ENCODE measurements around the gene APEX1.

The APEX1 gene

DNA sequence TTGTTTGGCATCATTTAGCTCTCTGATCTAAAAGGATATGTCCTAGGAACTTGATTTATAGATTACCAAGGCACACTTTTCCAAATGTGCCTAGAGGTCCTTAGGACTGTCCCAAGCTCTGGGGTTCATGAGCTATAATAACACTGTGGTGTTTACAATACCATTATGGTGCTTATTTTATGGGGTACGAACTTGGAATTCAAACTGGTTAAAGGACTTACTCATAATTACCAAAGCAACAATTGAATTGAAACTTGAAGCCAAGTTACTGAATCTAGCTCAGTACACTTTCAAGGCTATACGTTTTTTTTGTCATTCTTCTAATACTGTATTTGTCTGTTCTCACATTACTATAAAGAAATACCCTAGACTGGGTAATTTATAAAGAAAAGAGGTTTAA lies 32.1 kb upstream of the APEX1 start:
- no peak for DNase-seq (ENCODE audit: extremely low spot score)
- CTCF ChIA-PET = interaction anchor here (1.7 to 4.6 kb wide), 5 partner anchors 9 to 190 kb away, joined by 4 to 54 read pairs (median 5); partner anchors contain the start of gene TEP1
- TF ChIP-seq, protein P1, sequence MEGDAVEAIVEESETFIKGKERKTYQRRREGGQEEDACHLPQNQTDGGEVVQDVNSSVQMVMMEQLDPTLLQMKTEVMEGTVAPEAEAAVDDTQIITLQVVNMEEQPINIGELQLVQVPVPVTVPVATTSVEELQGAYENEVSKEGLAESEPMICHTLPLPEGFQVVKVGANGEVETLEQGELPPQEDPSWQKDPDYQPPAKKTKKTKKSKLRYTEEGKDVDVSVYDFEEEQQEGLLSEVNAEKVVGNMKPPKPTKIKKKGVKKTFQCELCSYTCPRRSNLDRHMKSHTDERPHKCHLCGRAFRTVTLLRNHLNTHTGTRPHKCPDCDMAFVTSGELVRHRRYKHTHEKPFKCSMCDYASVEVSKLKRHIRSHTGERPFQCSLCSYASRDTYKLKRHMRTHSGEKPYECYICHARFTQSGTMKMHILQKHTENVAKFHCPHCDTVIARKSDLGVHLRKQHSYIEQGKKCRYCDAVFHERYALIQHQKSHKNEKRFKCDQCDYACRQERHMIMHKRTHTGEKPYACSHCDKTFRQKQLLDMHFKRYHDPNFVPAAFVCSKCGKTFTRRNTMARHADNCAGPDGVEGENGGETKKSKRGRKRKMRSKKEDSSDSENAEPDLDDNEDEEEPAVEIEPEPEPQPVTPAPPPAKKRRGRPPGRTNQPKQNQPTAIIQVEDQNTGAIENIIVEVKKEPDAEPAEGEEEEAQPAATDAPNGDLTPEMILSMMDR (IDR thresholded peaks at IDR 0.05; ENCODE audit: control extremely low read depth, extremely low read depth, low read depth, missing control alignments) = no peak
- POLR2A ChIA-PET = interaction anchor here (0.6 kb wide), 1 partner anchor 112 kb away, joined by 5 read pairs; no protein-coding TSS in a partner anchor

DNA sequence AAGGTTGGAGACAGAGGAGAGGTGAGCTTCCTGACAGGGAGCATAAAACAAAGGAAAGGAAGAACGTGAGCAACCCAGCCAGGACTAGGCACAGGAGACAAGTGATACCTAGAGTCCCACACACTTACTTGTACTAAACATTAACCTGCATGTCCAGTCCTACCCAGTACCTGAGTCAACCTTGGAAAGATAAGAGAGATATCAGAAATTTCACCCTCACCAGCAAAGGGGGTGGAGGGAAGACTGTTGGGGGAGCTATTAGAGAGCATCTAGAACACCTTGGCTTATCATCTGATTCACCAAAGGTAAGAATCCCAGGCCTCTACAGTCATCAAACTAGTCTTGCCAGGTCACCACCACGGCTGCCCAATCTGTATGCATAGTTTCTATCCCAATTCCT lies 30.2 kb upstream of the APEX1 start:
- ChIA-PET CTCF (interaction anchor here (1.4 to 4.6 kb wide), 3 partner anchors 11 to 97 kb away, joined by 4 to 54 read pairs (median 6); partner anchors contain the start of genes KLHL33 and TEP1), POLR2A (no interaction called here)
- TF ChIP-seq, protein P1 (IDR thresholded peaks at IDR 0.05; ENCODE audit: control extremely low read depth, extremely low read depth, low read depth, missing control alignments) = no peak
- no peak for DNase-seq (ENCODE audit: extremely low spot score)

DNA sequence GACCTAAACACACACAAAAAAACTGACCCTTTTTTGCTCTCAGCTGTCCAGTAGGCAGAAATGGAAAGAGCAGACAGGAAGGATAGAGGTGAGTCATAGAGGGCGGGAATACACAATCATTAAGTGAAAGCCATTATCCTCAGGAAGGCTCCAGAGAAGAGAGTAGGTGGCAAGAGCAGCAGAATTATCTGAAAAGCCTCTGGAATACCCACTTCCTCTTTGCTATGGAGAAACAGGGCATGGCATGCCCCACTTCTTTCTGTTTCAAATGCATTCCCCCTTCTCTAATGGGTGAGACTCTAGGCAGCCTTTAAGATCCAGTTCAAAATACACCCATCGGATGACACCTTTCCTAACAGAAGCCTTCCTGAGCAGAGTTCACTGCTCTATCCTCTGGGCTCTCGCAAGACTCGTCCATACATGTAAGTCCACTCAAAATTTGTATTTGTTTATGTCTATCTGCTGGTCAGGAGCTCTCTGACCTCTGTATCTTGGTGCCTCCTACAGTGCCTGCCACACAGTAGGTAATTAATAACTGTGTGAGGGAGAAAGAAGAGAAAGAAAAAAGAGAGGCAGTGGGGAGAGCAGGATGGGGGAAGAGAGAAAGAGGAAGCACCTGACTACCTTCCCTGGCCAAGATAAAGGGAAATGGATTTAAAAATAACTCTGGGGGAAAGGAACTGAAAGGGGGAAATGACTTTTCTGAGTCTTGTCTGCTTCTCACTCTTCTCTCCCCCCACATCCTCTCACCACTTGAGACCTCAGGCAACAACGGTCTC lies 27.6 kb upstream of the APEX1 start:
- ChIA-PET CTCF (interaction anchor here (4.2 kb wide), 1 partner anchor 12 kb away, joined by 40 read pairs; no protein-coding TSS in a partner anchor), POLR2A (no interaction called here)
- TF ChIP-seq, protein P1 (IDR thresholded peaks at IDR 0.05; ENCODE audit: control extremely low read depth, extremely low read depth, low read depth, missing control alignments) = no peak
- DNase-seq (ENCODE audit: extremely low spot score) = peak; percentile 73

DNA sequence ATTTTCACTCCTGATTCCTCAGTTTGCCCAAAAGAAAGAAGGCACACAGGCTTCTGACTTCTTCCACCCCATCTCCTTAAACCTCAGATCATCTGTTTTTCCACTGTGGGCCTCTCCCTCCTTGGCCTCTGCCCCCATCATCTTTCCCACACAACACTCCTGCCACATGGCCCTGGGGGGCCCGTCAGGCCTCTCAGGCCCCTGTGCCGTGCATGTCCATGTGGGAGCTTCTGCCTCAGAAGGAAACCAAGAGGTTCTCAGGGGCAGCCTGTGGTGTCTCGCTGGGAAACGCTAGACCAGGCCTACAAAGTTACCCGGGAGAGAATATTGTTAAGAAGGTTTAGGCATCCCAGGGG lies 27.0 kb upstream of the APEX1 start:
- ChIA-PET POLR2A (no interaction called here), CTCF (interaction anchor here (1.1 to 4.2 kb wide), 3 partner anchors 13 to 100 kb away, joined by 3 to 40 read pairs (median 3); no protein-coding TSS in a partner anchor)
- no peak for DNase-seq (ENCODE audit: extremely low spot score)
- TF ChIP-seq, protein P1 (IDR thresholded peaks at IDR 0.05; ENCODE audit: control extremely low read depth, extremely low read depth, low read depth, missing control alignments) = no peak

DNA sequence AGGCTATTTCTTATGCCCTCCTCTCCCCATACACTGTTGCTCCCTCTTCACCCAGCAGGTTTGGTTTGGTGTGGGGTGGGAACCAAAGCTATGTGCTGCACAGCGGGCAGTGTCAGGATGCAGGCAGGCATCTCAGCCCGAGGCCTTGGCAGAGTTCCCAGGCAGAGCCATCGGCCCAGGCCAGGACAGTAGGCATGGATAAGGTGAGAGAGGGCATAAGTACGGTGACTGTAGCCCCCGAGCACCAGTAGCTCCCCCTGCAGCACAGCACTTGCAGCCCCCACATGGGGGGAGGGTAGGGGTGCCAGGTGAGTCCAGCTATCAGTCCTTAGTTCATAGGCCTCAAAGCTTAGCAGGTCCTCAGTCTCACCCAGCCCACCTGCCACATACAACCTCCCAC lies 26.2 kb upstream of the APEX1 start:
- TF ChIP-seq, protein P1 (IDR thresholded peaks at IDR 0.05; ENCODE audit: control extremely low read depth, extremely low read depth, low read depth, missing control alignments) = no peak
- no peak for DNase-seq (ENCODE audit: extremely low spot score)
- POLR2A ChIA-PET = interaction anchor here (1.4 kb wide), 1 partner anchor 26 kb away, joined by 4 read pairs; the partner anchor contains the start of genes APEX1 and OSGEP
- CTCF ChIA-PET = interaction anchor here (0.7 to 4.2 kb wide), 4 partner anchors 11 to 101 kb away, joined by 3 to 40 read pairs (median 3); no protein-coding TSS in a partner anchor

DNA sequence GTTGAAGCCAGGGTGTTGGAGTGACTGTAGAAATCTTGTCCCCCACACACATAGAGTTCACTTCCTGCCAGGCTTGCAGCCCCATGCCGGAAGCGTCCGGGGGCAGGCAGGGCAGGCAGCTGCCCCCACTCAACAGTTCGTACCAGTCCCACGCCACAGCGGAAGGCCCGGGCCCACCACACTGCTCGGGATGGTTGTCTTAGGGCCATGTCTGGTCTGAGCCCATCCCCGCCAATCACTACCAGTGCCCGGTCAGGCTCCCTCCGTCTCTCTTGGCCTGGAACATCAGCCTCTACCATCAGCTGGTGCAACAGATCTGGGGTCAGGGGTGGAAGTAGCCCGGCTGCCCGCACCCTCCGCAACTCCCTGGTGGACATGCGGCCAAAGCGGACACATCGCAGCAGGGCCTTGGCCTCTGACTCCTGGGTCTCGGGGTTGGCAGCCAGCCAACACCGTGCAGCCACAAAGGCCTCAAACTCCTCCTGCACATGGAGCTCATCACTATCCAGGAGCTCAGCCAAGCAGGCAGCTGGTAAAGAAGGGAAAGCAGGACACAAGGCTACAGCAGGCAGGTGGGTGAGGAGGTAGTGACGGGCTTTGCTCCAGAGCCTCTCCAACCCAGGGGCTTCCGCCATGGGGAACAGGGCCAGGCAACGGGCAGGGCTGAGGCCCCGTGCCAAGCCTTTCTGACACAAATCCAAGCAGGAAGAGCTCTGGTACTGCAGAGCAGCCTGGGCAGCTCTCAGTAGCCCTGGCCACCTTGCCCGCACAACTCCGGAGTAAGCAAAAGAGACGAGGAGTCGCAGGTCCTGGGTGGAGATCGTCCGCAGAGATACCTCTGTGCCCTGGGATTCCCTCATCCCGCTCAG lies 25.0 kb upstream of the APEX1 start:
- ChIA-PET POLR2A (interaction anchor here (1.4 kb wide), 1 partner anchor 25 kb away, joined by 4 read pairs; the partner anchor contains the start of genes APEX1 and OSGEP), CTCF (interaction anchor here (4.2 kb wide), 1 partner anchor 15 kb away, joined by 40 read pairs; no protein-coding TSS in a partner anchor)
- TF ChIP-seq, protein P1 (IDR thresholded peaks at IDR 0.05; ENCODE audit: control extremely low read depth, extremely low read depth, low read depth, missing control alignments) = no peak
- DNase-seq (ENCODE audit: extremely low spot score) = no peak
